HepG2 (cell line): ENCODE data around the gene TBC1D20. TPM values are rescaled to one million over a fixed set of nuclear protein-coding genes. Genes with fewer than 3 reads are reported as not detected.

Experiments
- FOXA1 ChIP-seq, 2 experiments: fragments of 450-650 bp in 1 of 2; sonication (generic) in 1 of 2; formaldehyde crosslinking in 1 of 2; IDR thresholded peaks; 2 replicates each; pipeline versions ENCODE4 v1.4.0 to v1.6.1; 2016 to 2020; ENCODE audit warnings: missing genetic modification reagents in 1 of 2
- JUNB ChIP-seq: sonication (generic); formaldehyde crosslinking; IDR thresholded peaks from 2 replicates; pipeline ENCODE4 v1.8.0; 2022; ENCODE audit warnings: missing genetic modification reagents, mild to moderate bottlenecking, borderline replicate concordance
- KDM2A ChIP-seq: sonication (generic); formaldehyde crosslinking; IDR thresholded peaks from 2 replicates; pipeline ENCODE4 v1.4.0; 2020; ENCODE audit warnings: low read depth, missing genetic modification reagents, borderline replicate concordance
- KLF13 ChIP-seq: sonication (generic); formaldehyde crosslinking; IDR thresholded peaks from 2 replicates; pipeline ENCODE4 v1.4.0; 2020; ENCODE audit warnings: mild to moderate bottlenecking, missing genetic modification reagents
- MED1 ChIP-seq: sonication (generic); formaldehyde crosslinking; IDR thresholded peaks from 2 replicates; pipeline ENCODE4 v1.4.0; 2020; ENCODE audit warnings: missing genetic modification reagents
- NFE2L2 ChIP-seq: fragments of 150-350 bp; IDR thresholded peaks from 2 replicates; pipeline ENCODE4 v1.6.1; 2014; ENCODE audit warnings: low read length
- PAF1 ChIP-seq: IDR thresholded peaks from 2 replicates; pipeline ENCODE4 v1.6.1; 2016; ENCODE audit warnings: missing genetic modification reagents, missing compliant biosample characterization
- SMARCE1 ChIP-seq: fragments of 450-650 bp; IDR thresholded peaks from 2 replicates; pipeline ENCODE4 v1.6.1; 2017; ENCODE audit warnings: borderline replicate concordance
- SOX13 ChIP-seq, 3 experiments: fragments of 450-650 bp in 1 of 3; sonication (generic) in 1 of 3; formaldehyde crosslinking in 1 of 3; IDR thresholded peaks in 2 of 3; conservative IDR thresholded peaks in 1 of 3; 2 replicates each; pipeline versions ENCODE4 v1.5.0 to v1.6.1; 2016 to 2020; ENCODE audit warnings: antibody characterized with exemption in 1 of 3, mild to moderate bottlenecking in 1 of 3, missing compliant biosample characterization in 1 of 3, missing genetic modification reagents in 1 of 3, moderate library complexity in 1 of 3
- THAP7 ChIP-seq: sonication (generic); formaldehyde crosslinking; IDR thresholded peaks from 2 replicates; pipeline ENCODE4 v1.8.1; 2023; ENCODE audit warnings: mild to moderate bottlenecking, missing genetic modification reagents
- ZBTB10 ChIP-seq: sonication (generic); formaldehyde crosslinking; IDR thresholded peaks from 2 replicates; pipeline ENCODE4 v1.4.0; 2020; ENCODE audit warnings: missing genetic modification reagents, borderline replicate concordance
- ZFP41 ChIP-seq: sonication (generic); formaldehyde crosslinking; IDR thresholded peaks from 2 replicates; pipeline ENCODE4 v1.4.0; 2020; ENCODE audit warnings: mild to moderate bottlenecking, missing genetic modification reagents, borderline replicate concordance
- ZFP91 ChIP-seq: sonication (generic); formaldehyde crosslinking; IDR thresholded peaks from 2 replicates; pipeline ENCODE4 v1.9.0; 2022; ENCODE audit warnings: missing genetic modification reagents, mild to moderate bottlenecking, borderline replicate concordance
- ZNF232 ChIP-seq: sonication (generic); formaldehyde crosslinking; IDR thresholded peaks from 2 replicates; pipeline ENCODE4 v1.4.0; 2020; ENCODE audit warnings: missing genetic modification reagents, borderline replicate concordance
- ZNF350 ChIP-seq: sonication (generic); formaldehyde crosslinking; IDR thresholded peaks from 2 replicates; pipeline ENCODE4 v1.4.0; 2020; ENCODE audit warnings: mild to moderate bottlenecking, low read depth, missing genetic modification reagents, borderline replicate concordance
- ZNF557 ChIP-seq: sonication (generic); formaldehyde crosslinking; IDR thresholded peaks from 2 replicates; pipeline ENCODE4 v1.4.0; 2020; ENCODE audit warnings: missing genetic modification reagents
- ZNF572 ChIP-seq: sonication (generic); formaldehyde crosslinking; IDR thresholded peaks from 2 replicates; pipeline ENCODE4 v1.5.1; 2020; ENCODE audit warnings: mild to moderate bottlenecking, missing genetic modification reagents
- ZNF580 ChIP-seq: IDR thresholded peaks from 2 replicates; pipeline ENCODE4 v1.6.1; 2016; ENCODE audit warnings: low read depth, borderline replicate concordance
- ZNF710 ChIP-seq: sonication (generic); formaldehyde crosslinking; IDR thresholded peaks from 2 replicates; pipeline ENCODE4 v1.5.0; 2020; ENCODE audit warnings: mild to moderate bottlenecking, missing genetic modification reagents, borderline replicate concordance
- ZNF773 ChIP-seq: sonication (generic); formaldehyde crosslinking; IDR thresholded peaks from 2 replicates; pipeline ENCODE4 v1.4.0; 2020; ENCODE audit warnings: missing genetic modification reagents, borderline replicate concordance
- polyA plus RNA-seq, 8 experiments: library from polyadenylated mRNA; depleted of rRNA in 3 of 8; stranded (reverse) in 7 of 8; unstranded in 1 of 8; fragments of >200 nt; fragmentation: Illumina TruSeq in 4 of 8; extraction: Trizol in 4 of 8; gene quantifications; 2 replicates each; pipeline versions ENCODE4 v1.2.1 to v1.2.3, GENCODE V29; 2011 to 2016; ENCODE audit warnings: low read depth in 4 of 8, missing spikeins in 1 of 8, mixed read lengths in 1 of 8; ENCODE audit not compliant: insufficient read depth in 1 of 8
- total RNA-seq, 5 experiments: library from RNA; depleted of rRNA; stranded (reverse); fragments of >200 nt; fragmentation: Illumina TruSeq; extraction: Trizol; gene quantifications; 2 replicates each; pipeline ENCODE4 v1.2.3, GENCODE V29; 2016; ENCODE audit warnings: low read depth in 1 of 5

The TBC1D20 gene
- total and polyA plus RNA-seq, 2 of the 13 experiments (the other 11 are each of a cell fraction or from before 2014, with no cell fraction given): 36.6 to 47.1 TPM

- TF ChIP-seq ZBTB10 (CRISPR knock-in tag) (0 out of 2 replicates have a peak, but pooled peaks have one; percentile 32), SOX13 (IDR thresholded peaks at IDR 0.05) (no peak), SOX13 (CRISPR knock-in tag; conservative IDR thresholded peaks at IDR 0.05 in 1 of 2, IDR thresholded peaks at IDR 0.05 in 1 of 2) (0 out of 4 replicates have a peak, but pooled peaks of 1 of the 2 experiments have one; percentile 5), ZNF572 (CRISPR knock-in tag) (peak; percentile 53; the same call in 1 of the 2 replicates), ZNF710 (no peak), NFE2L2 (no peak), FOXA1 (IDR thresholded peaks at IDR 0.05) (no peak), FOXA1 (CRISPR knock-in tag; IDR thresholded peaks at IDR 0.05) (no peak), KLF13 (CRISPR knock-in tag) (0 out of 2 replicates have a peak, but pooled peaks have one; percentile 18), JUNB (CRISPR knock-in tag) (peak; percentile 23; the same call in 1 of the 2 replicates), ZFP91 (CRISPR knock-in tag) (0 out of 2 replicates have a peak, but pooled peaks have one; percentile 25), ZNF350 (peak; percentile 53; the same call in 1 of the 2 replicates), THAP7 (CRISPR knock-in tag) (0 out of 2 replicates have a peak, but pooled peaks have one; percentile 37), PAF1 (peak; percentile 71), ZNF557 (CRISPR knock-in tag) (0 out of 2 replicates have a peak, but pooled peaks have one; percentile 58), ZNF773 (CRISPR knock-in tag) (0 out of 2 replicates have a peak, but pooled peaks have one; percentile 19), MED1 (CRISPR knock-in tag) (peak; percentile 31; the same call in 1 of the 2 replicates), ZNF580 (CRISPR knock-in tag) (peak; percentile 14; the same call in 1 of the 2 replicates), ZFP41 (CRISPR knock-in tag) (0 out of 2 replicates have a peak, but pooled peaks have one; percentile 25), ZNF232 (CRISPR knock-in tag) (0 out of 2 replicates have a peak, but pooled peaks have one; percentile 65), KDM2A (peak; percentile 58; the same call in 1 of the 2 replicates), SMARCE1 (no peak)
Observed at GRCh38 chr20:433300-433975, 28.9 kb downstream of the TBC1D20 start (continued).
